Measurements from ENCODE around the gene WFIKKN1.

The WFIKKN1 gene

GRCh38 chr16:625117-625976 lies 5.4 kb upstream of the WFIKKN1 start:
- Histone ChIP-seq H3K4me1 (ENCODE audit: control insufficient read depth, insufficient read depth, low read depth, low read length) (peaks cover 48% of the 10 kb centered on the region), H2BK120ac (ENCODE audit: low read depth, low read length) (no peak overlapping the region), H4K91ac (ENCODE audit: low read length) (peak overlapping the region; percentile 28), H2AFZ (ENCODE audit: low read depth, low read length) (no peak overlapping the region), H3K4me3 (ENCODE audit: insufficient read depth in 1 of 2, low read depth in 1 of 2, low read length in 2 of 2) (no peak overlapping the region), H2AK5ac (ENCODE audit: low read length, severe bottlenecking) (no peak overlapping the region), H2BK12ac (ENCODE audit: low read length in 2 of 2) (peak overlapping the region in 1 of 2 experiments; percentile 10), H3K23ac (ENCODE audit: low read length in 2 of 2) (no peak overlapping the region), H3K4me2 (ENCODE audit: low read length, poor library complexity, severe bottlenecking) (no peak overlapping the region), H3K9me3 (ENCODE audit: control insufficient read depth, low read length) (no peaks in the 10 kb centered on the region), H3K9ac (ENCODE audit: low read length) (no peak overlapping the region), H3K27me3 (ENCODE audit: control insufficient read depth in 1 of 2, insufficient read depth in 1 of 2, low read length in 2 of 2) (no peaks in the 10 kb centered on the region), H2BK5ac (ENCODE audit: low read depth, low read length, poor library complexity, severe bottlenecking) (no peak overlapping the region), H3K27ac (ENCODE audit: low read length, poor library complexity, severe bottlenecking) (no peak overlapping the region), H3K18ac (ENCODE audit: low read depth in 1 of 2, low read length in 2 of 2) (no peak overlapping the region), H3K4ac (ENCODE audit: low read depth in 1 of 2, low read length in 2 of 2) (no peak overlapping the region), H3K36me3 (ENCODE audit: control insufficient read depth in 1 of 2, insufficient read depth in 2 of 2, low read depth in 1 of 2, low read length in 2 of 2) (peaks cover 4 to 53% of the 10 kb centered on the region in 2 experiments), H2BK15ac (ENCODE audit: low read depth, poor library complexity, severe bottlenecking) (peak overlapping the region; percentile 26), H3K79me1 (replicated peaks; ENCODE audit: low read length, poor library complexity, severe bottlenecking) (peaks cover 26% of the 10 kb centered on the region), H3K14ac (ENCODE audit: low read length in 2 of 2) (no peak overlapping the region), H4K8ac (ENCODE audit: low read length) (no peak overlapping the region)
- 96% methylated on average over 37 of the region's 37 CpGs for WGBS
- no peak for DNase-seq

GRCh38 chr16:625977-626765 lies 4.6 kb upstream of the WFIKKN1 start:
- Histone ChIP-seq H3K18ac (ENCODE audit: low read depth in 1 of 2, low read length in 2 of 2) (peak overlapping the region in 1 of 2 experiments; percentile 88), H3K14ac (ENCODE audit: low read length in 2 of 2) (peak overlapping the region in 1 of 2 experiments; percentile 61), H3K4me2 (ENCODE audit: low read length, poor library complexity, severe bottlenecking) (no peak overlapping the region), H3K27ac (ENCODE audit: low read length, poor library complexity, severe bottlenecking) (no peak overlapping the region), H2AK5ac (ENCODE audit: low read length, severe bottlenecking) (peak overlapping the region; percentile 59), H3K4me1 (ENCODE audit: control insufficient read depth, insufficient read depth, low read depth, low read length) (peaks cover 56% of the 10 kb centered on the region), H3K9ac (ENCODE audit: low read length) (peak overlapping the region; percentile 47), H3K9me3 (ENCODE audit: control insufficient read depth, low read length) (no peaks in the 10 kb centered on the region), H3K79me1 (replicated peaks; ENCODE audit: low read length, poor library complexity, severe bottlenecking) (peaks cover 23% of the 10 kb centered on the region), H3K36me3 (ENCODE audit: control insufficient read depth in 1 of 2, insufficient read depth in 2 of 2, low read depth in 1 of 2, low read length in 2 of 2) (peaks cover 4 to 50% of the 10 kb centered on the region in 2 experiments), H2BK12ac (ENCODE audit: low read length in 2 of 2) (peak overlapping the region in 1 of 2 experiments; percentile 82), H2AFZ (ENCODE audit: low read depth, low read length) (no peak overlapping the region), H2BK120ac (ENCODE audit: low read depth, low read length) (peak overlapping the region; percentile 54), H3K27me3 (ENCODE audit: control insufficient read depth in 1 of 2, insufficient read depth in 1 of 2, low read length in 2 of 2) (no peaks in the 10 kb centered on the region), H3K23ac (ENCODE audit: low read length in 2 of 2) (no peak overlapping the region), H2BK15ac (ENCODE audit: low read depth, poor library complexity, severe bottlenecking) (peak overlapping the region; percentile 26), H3K4me3 (ENCODE audit: insufficient read depth in 1 of 2, low read depth in 1 of 2, low read length in 2 of 2) (no peak overlapping the region), H3K4ac (ENCODE audit: low read depth in 1 of 2, low read length in 2 of 2) (peak overlapping the region in 1 of 2 experiments; percentile 17), H4K91ac (ENCODE audit: low read length) (peak overlapping the region; percentile 78), H4K8ac (ENCODE audit: low read length) (no peak overlapping the region), H2BK5ac (ENCODE audit: low read depth, low read length, poor library complexity, severe bottlenecking) (no peak overlapping the region)
- no peak for DNase-seq
- 96% methylated on average over 35 of the region's 35 CpGs for WGBS

GRCh38 chr16:626787-627453 lies 3.9 kb upstream of the WFIKKN1 start:
- Histone ChIP-seq H3K18ac (ENCODE audit: low read depth in 1 of 2, low read length in 2 of 2) (peak overlapping the region; percentile 16 to 66), H2AFZ (ENCODE audit: low read depth, low read length) (no peak overlapping the region), H2AK5ac (ENCODE audit: low read length, severe bottlenecking) (no peak overlapping the region), H2BK15ac (ENCODE audit: low read depth, poor library complexity, severe bottlenecking) (no peak overlapping the region), H3K27ac (ENCODE audit: low read length, poor library complexity, severe bottlenecking) (peak overlapping the region; percentile 6), H2BK5ac (ENCODE audit: low read depth, low read length, poor library complexity, severe bottlenecking) (no peak overlapping the region), H3K14ac (ENCODE audit: low read length in 2 of 2) (no peak overlapping the region), H2BK120ac (ENCODE audit: low read depth, low read length) (no peak overlapping the region), H3K4ac (ENCODE audit: low read depth in 1 of 2, low read length in 2 of 2) (peak overlapping the region in 1 of 2 experiments; percentile 1), H4K8ac (ENCODE audit: low read length) (peak overlapping the region; percentile 57), H3K4me1 (ENCODE audit: control insufficient read depth, insufficient read depth, low read depth, low read length) (peaks cover 55% of the 10 kb centered on the region), H3K9ac (ENCODE audit: low read length) (peak overlapping the region; percentile 47), H3K23ac (ENCODE audit: low read length in 2 of 2) (no peak overlapping the region), H4K91ac (ENCODE audit: low read length) (peak overlapping the region; percentile 18), H3K36me3 (ENCODE audit: control insufficient read depth in 1 of 2, insufficient read depth in 2 of 2, low read depth in 1 of 2, low read length in 2 of 2) (peaks cover 4 to 44% of the 10 kb centered on the region in 2 experiments), H3K4me3 (ENCODE audit: insufficient read depth in 1 of 2, low read depth in 1 of 2, low read length in 2 of 2) (no peak overlapping the region), H3K27me3 (ENCODE audit: control insufficient read depth in 1 of 2, insufficient read depth in 1 of 2, low read length in 2 of 2) (no peaks in the 10 kb centered on the region), H3K79me1 (replicated peaks; ENCODE audit: low read length, poor library complexity, severe bottlenecking) (peaks cover 16% of the 10 kb centered on the region), H2BK12ac (ENCODE audit: low read length in 2 of 2) (peak overlapping the region in 1 of 2 experiments; percentile 1), H3K9me3 (ENCODE audit: control insufficient read depth, low read length) (no peaks in the 10 kb centered on the region), H3K4me2 (ENCODE audit: low read length, poor library complexity, severe bottlenecking) (no peak overlapping the region)
- peak; percentile 98 for DNase-seq
- 41% methylated on average over 29 of the region's 29 CpGs for WGBS
